NB4 (cell line): ENCODE measurements around the gene OR2M2.

Experiments used
- DNase-seq: peaks from one replicate; pipeline ENCODE4 v3.0.0; 2010; ENCODE audit warnings: low read depth
- H3K4me3 ChIP-seq: one replicate; pipeline ENCODE4 v1.5.1; 2011; ENCODE audit warnings: mild to moderate bottlenecking, low read depth, low read length, moderate library complexity
- MYC ChIP-seq: IDR thresholded peaks from 2 replicates; pipeline ENCODE4 v1.6.1; 2011; ENCODE audit warnings: low read depth, low read length
- POLR2A ChIP-seq: IDR thresholded peaks from 2 replicates; pipeline ENCODE4 v1.6.1; 2011; ENCODE audit warnings: mild to moderate bottlenecking; ENCODE audit not compliant: insufficient read length; ENCODE audit errors: extremely low read depth
- TF ChIP-seq, protein P1 (sequence below): IDR thresholded peaks from 2 replicates; pipeline ENCODE4 v1.6.1; 2011; ENCODE audit warnings: low read depth, low read length
- TF ChIP-seq, protein P2 (sequence below): IDR thresholded peaks from one replicate; pipeline ENCODE4 v1.5.1; 2012; ENCODE audit warnings: low read depth, low read length

OR2M2 gene, protein sequence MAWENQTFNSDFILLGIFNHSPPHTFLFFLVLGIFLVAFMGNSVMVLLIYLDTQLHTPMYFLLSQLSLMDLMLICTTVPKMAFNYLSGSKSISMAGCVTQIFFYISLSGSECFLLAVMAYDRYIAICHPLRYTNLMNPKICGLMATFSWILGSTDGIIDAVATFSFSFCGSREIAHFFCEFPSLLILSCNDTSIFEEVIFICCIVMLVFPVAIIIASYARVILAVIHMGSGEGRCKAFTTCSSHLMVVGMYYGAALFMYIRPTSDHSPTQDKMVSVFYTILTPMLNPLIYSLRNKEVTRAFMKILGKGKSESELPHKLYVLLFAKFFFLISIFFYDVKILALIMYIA

GRCh38 chr1:248174521-248174920 lies at the start of gene OR2M2:
Gene OR2M2 (plus strand): TSS chr1:248174821. CDS start chr1:248179986, 5,165 bp downstream.
- no peak within 1 kb of the TSS for H3K4me3 ChIP-seq
- no peak for TF ChIP-seq POLR2A
- no peak for DNase-seq

GRCh38 chr1:248127653-248128052 lies 47.0 kb upstream of the OR2M2 start:
- no peak overlapping the region for H3K4me3 ChIP-seq
- TF ChIP-seq POLR2A (no peak), MYC (no peak)
- TF ChIP-seq, protein P1, sequence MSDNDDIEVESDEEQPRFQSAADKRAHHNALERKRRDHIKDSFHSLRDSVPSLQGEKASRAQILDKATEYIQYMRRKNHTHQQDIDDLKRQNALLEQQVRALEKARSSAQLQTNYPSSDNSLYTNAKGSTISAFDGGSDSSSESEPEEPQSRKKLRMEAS: no peak
- TF ChIP-seq, protein P2, sequence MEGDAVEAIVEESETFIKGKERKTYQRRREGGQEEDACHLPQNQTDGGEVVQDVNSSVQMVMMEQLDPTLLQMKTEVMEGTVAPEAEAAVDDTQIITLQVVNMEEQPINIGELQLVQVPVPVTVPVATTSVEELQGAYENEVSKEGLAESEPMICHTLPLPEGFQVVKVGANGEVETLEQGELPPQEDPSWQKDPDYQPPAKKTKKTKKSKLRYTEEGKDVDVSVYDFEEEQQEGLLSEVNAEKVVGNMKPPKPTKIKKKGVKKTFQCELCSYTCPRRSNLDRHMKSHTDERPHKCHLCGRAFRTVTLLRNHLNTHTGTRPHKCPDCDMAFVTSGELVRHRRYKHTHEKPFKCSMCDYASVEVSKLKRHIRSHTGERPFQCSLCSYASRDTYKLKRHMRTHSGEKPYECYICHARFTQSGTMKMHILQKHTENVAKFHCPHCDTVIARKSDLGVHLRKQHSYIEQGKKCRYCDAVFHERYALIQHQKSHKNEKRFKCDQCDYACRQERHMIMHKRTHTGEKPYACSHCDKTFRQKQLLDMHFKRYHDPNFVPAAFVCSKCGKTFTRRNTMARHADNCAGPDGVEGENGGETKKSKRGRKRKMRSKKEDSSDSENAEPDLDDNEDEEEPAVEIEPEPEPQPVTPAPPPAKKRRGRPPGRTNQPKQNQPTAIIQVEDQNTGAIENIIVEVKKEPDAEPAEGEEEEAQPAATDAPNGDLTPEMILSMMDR: no peak
- DNase-seq: no peak

- DNase-seq: no peak
- no peak overlapping the region for H3K4me3 ChIP-seq
- TF ChIP-seq, protein P1: no peak
- no peak for TF ChIP-seq POLR2A
- TF ChIP-seq MYC: no peak
- TF ChIP-seq, protein P2: no peak
Measured at GRCh38 chr1:248136811-248137210, 37.8 kb upstream of the OR2M2 start.

DNA sequence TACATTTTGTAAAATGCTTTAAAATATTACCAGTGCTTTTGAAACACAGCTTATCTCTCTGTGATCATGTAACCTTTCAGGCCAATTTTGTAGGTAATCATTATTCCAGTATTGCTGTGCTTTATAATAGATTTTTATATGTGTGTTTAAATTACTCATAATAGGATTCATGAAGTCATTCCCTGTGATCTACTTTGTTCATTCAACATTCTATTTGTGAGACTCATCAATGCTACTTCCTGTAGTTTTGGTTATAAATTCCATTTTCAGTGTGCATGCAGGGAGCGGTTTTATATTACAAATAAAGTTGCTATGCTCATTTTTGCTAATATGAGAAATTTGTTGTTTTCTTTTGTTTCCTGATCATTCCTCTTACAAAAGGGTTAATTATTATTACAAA lies 33.8 kb upstream of the OR2M2 start:
- DNase-seq: no peak
- no peak overlapping the region for H3K4me3 ChIP-seq
- TF ChIP-seq, protein P2: no peak
- TF ChIP-seq, protein P1: no peak
- TF ChIP-seq MYC: no peak
- TF ChIP-seq POLR2A: no peak

- no peak overlapping the region for H3K4me3 ChIP-seq
- TF ChIP-seq POLR2A: no peak
- TF ChIP-seq, protein P1: no peak
- TF ChIP-seq MYC: no peak
- TF ChIP-seq, protein P2: no peak
- no peak for DNase-seq
Measured at GRCh38 chr1:248143311-248143710, 31.3 kb upstream of the OR2M2 start.

DNA sequence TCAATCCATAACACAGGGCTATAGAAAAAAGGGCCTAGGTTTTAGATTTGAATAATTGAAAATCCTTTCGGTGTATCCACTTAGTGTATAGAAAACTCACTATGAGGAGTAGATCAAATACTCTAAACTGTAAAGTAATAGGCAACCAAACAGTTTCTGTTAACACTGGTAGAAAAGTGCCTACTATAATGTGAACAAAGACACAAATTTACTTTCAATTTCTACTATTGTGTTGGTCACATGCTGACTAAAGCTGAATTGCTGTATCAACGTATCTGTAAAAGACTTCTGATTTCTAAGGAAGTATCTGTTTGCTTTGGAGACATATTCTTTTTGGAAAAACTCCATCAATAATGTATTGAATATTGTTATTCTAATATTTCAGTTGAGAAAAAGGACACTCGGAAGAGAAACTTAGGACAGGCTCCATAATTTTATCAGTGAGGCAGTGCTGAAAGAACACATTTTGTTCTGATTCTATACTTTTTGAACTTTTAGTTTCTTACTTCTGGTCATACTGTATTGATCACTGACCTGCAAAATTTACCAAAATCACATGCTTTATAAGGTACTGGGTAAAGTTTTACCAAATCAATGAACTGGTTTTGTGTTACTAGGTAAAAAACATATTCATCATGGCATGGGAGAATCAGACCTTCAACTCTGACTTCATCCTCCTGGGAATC lies 30.0 kb upstream of the OR2M2 start, which contains the start of gene OR2M5:
OR2M5 (plus strand) TSS at position 636 of the 686 bp plus-strand sequence; CDS start at position 636, 0 bp downstream.
- TF ChIP-seq, protein P2: no peak
- TF ChIP-seq, protein P1: no peak
- TF ChIP-seq POLR2A: no peak
- no peak for TF ChIP-seq MYC
- H3K4me3 ChIP-seq: no peak within 1 kb of the TSS
- DNase-seq: no peak
